Bronchial epithelial cell (primary cell): ENCODE results near the gene KAZN. TPM values are rescaled to one million over a fixed set of nuclear protein-coding genes. Genes with fewer than 3 reads are reported as not detected.
A peak's percentile ranks its signal among the peaks of the same experiment; 100 is the strongest.

Experiments
- DNase-seq: peaks from one replicate; pipeline ENCODE4 v3.0.0-alpha.2; 2010; ENCODE audit warnings: low read depth
- FAIRE-seq: peaks from 2 replicates; lab custom pipeline; 2011; peaks lifted over from hg19 to GRCh38; lab: Jason Lieb, UNC
- H3K27me3 ChIP-seq: 2 replicates; pipeline ENCODE4 v1.5.1; 2011; ENCODE audit warnings: low read length; ENCODE audit not compliant: control insufficient read depth, insufficient read depth
- H3K36me3 ChIP-seq: 2 replicates; pipeline ENCODE4 v1.5.1; 2011; ENCODE audit warnings: low read length; ENCODE audit not compliant: control insufficient read depth, insufficient read depth
- H3K4me3 ChIP-seq: 2 replicates; pipeline ENCODE4 v1.5.1; 2011; ENCODE audit warnings: mild to moderate bottlenecking, low read depth, low read length, control low read depth
- CTCF ChIP-seq: IDR thresholded peaks from 2 replicates; pipeline ENCODE4 v1.5.1; 2011; ENCODE audit warnings: mild to moderate bottlenecking, moderate library complexity, low read length, control low read depth, inconsistent platforms; ENCODE audit not compliant: insufficient read depth, severe bottlenecking
- total RNA-seq: library from RNA; depleted of rRNA; stranded (reverse); fragments of >200 nt; gene quantifications from 2 replicates; pipeline ENCODE4 v1.2.1, GENCODE V29; 2014

The KAZN gene
- total RNA-seq, 1 donor from 2014 or later, result 4.7 TPM

GRCh38 chr1:14667651-14667984 is 69.1 kb downstream of the KAZN start:
- H3K4me3 ChIP-seq, result no peak overlapping the region
- FAIRE-seq (no peak), DNase-seq (no peak)
- no peaks in the 10 kb centered on the region for H3K36me3 ChIP-seq
- no peak for TF ChIP-seq CTCF
- H3K27me3 ChIP-seq, result no peaks in the 10 kb centered on the region

- H3K4me3 ChIP-seq, result no peak overlapping the region
- no peak for TF ChIP-seq CTCF
- H3K27me3 ChIP-seq, result no peaks in the 10 kb centered on the region
- DNase-seq (no peak), FAIRE-seq (no peak)
- no peaks in the 10 kb centered on the region for H3K36me3 ChIP-seq
Observed at GRCh38 chr1:14668538-14668937, 70.1 kb downstream of the KAZN start.

- Histone ChIP-seq H3K36me3 (no peaks in the 10 kb centered on the region), H3K27me3 (no peaks in the 10 kb centered on the region), H3K4me3 (no peak overlapping the region)
- TF ChIP-seq CTCF, result no peak
- DNase-seq (no peak), FAIRE-seq (peak; percentile 18)
Observed at GRCh38 chr1:14672005-14672404, 73.5 kb downstream of the KAZN start.

- Histone ChIP-seq H3K36me3 (no peaks in the 10 kb centered on the region), H3K4me3 (no peak overlapping the region), H3K27me3 (no peaks in the 10 kb centered on the region)
- DNase-seq, result no peak
- no peak for FAIRE-seq
- TF ChIP-seq CTCF, result no peak
Observed at GRCh38 chr1:14674030-14674429, 75.5 kb downstream of the KAZN start.

- H3K4me3 ChIP-seq, result no peak overlapping the region
- DNase-seq (no peak), FAIRE-seq (no peak)
- TF ChIP-seq CTCF, result no peak
- H3K36me3 ChIP-seq, result no peaks in the 10 kb centered on the region
- H3K27me3 ChIP-seq, result no peaks in the 10 kb centered on the region
Observed at GRCh38 chr1:14676400-14676799, 77.9 kb downstream of the KAZN start.

- no peaks in the 10 kb centered on the region for H3K27me3 ChIP-seq
- DNase-seq, result no peak
- TF ChIP-seq CTCF, result no peak
- FAIRE-seq, result no peak
- no peak overlapping the region for H3K4me3 ChIP-seq
- no peaks in the 10 kb centered on the region for H3K36me3 ChIP-seq
Observed at GRCh38 chr1:14677292-14677971, 78.9 kb downstream of the KAZN start.
